Measurements from ENCODE around the gene C10orf62.
A peak's percentile ranks its signal among the peaks of the same experiment; 100 is the strongest.
"Not testable (repeated sequence)": the region's sequence is repeated elsewhere in the genome, so short reads cannot be mapped to it uniquely, and the experiment has no call there.

Gene C10orf62

GRCh38 chr10:97589479-97589878 lies at the start of gene C10orf62:
Gene C10orf62, plus strand, starts transcription at chr10:97589721. Its CDS starts 177 bp downstream, at chr10:97589898.
- no peak for DNase-seq (ENCODE audit: low read depth in 2 of 2)

- DNase-seq (ENCODE audit: low read depth in 2 of 2) = no peak
These were observed 48.6 kb upstream of the C10orf62 start for GRCh38 chr10:97540669-97541500.

DNA sequence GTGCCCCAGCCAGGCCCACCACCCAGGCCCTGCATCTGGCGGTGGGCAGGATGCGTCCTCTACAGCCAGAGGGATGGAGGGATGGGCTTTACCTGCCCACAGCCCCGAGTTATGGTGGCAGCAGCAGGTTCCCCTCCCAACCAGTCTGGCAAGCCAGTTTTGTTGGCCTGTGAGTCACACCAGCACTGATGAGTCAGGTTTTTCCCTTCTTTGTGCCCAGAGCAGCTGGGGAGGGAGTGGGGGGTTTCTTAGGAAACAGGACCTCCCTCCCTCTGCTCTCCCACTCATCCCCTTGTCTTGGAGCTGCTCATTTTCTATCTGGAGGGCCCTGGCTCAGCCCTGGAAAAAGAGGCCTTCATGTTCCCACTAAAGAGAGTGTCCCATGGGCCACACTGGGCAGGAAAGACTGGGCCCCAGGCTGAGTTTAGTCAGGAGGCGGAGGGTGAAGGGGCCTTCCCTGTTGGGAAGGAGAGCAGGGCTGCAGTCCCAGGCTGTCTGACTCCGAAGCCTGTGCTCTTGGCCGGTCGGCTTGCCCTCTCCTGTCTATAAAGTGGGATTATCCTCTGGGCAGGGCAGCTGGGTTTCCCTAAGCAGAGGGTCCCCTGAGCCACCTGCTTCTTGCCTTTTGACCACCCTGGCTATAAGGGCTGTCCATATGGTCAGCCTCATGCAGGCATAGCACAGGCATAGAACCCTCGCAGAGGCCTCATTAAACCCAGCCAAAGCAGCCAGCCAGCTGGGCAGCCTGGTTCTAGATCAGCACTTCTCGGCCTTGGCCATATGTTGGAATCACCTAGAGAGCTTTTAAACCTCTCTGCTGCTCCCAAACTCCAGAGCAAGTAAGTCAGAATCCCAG lies 47.1 kb upstream of the C10orf62 start:
- no peak for DNase-seq (ENCODE audit: low read depth in 2 of 2)

GRCh38 chr10:97543025-97543546 lies 46.4 kb upstream of the C10orf62 start:
- DNase-seq (ENCODE audit: low read depth in 2 of 2) = no peak

GRCh38 chr10:97546456-97547270 lies 42.9 kb upstream of the C10orf62 start:
- no peak for DNase-seq (ENCODE audit: low read depth in 2 of 2)

GRCh38 chr10:97547271-97547600 lies 42.3 kb upstream of the C10orf62 start:
- no peak for DNase-seq (ENCODE audit: low read depth in 2 of 2)

- DNase-seq (ENCODE audit: low read depth in 2 of 2) = no peak
These were observed 41.6 kb upstream of the C10orf62 start for GRCh38 chr10:97547962-97548361.

GRCh38 chr10:97548828-97549455 lies 40.6 kb upstream of the C10orf62 start:
- DNase-seq (ENCODE audit: low read depth in 2 of 2) = no peak

DNA sequence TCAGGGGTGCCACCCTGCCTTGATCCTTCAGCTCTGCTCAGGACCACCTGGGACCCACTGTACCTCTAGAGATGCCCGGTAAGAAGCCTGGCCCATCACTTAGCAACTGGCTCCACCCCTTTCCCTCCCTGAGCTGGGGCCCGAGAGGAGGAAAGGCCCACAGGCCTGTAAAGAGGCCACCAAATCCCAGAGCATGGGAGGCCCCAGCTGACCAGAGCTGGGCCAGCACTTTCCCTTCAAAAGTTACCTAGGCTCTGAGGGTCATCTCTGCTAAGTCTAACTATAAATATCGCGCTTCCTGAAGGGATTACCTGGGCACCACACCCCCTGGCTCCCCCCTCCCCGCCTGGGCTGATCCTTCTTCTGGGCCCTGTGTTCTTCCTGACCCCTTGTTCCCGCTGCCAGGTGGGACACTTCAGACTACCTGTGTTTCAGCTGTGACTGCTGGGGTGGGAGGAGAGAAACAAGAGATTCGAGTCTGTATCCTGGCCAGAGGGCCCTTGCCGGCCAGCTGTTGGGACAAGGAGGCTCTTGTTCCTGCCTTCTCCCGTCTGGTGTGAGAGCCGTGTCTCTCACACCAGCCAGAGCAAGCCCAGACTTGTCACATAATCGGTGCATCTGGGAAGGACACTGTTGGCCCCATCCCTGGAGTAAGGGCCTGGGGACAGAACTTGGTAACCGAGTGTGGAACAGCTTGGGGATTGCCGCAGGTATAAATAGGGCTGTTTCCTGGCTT lies 39.8 kb upstream of the C10orf62 start:
- no peak for DNase-seq (ENCODE audit: low read depth in 2 of 2)

DNA sequence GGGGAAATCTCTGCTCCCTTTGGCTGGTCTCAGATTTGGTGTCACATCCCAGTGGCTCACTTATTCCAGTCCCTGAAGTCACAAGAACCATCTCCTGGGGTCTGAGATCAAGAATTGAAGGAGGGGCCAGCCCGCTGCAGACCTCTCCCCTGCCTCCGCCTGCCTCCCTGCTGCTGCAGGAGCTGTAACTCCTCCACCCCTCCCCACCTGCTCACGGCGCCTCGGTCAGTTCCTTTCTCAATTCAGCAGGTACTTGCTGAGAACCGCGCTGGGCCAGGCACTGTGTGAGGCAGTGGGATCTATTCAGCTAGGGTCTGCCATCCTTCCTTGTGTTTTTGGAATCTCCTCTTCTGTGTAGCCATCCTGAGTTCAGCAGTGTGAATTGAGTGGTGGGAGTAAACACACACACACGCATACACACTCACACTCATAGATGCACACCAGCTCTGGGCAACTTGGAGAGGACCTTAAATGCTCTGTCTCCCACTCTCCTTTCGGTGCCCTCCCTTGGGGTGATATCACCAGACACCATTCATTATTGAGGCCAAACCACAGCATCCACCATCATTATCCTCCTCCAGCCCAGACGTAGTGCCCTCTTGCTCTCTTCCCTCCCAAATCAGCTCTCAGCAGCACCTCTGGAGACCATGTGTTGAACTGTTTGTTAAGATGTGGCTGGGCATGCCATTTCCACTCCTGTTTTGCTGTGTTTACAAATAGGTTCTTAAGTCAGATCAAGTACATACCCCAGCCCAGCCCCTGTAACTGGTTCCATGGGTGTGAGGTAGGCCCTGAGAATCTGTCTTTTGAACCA lies 39.0 kb upstream of the C10orf62 start:
- no peak for DNase-seq (ENCODE audit: low read depth in 2 of 2)

DNA sequence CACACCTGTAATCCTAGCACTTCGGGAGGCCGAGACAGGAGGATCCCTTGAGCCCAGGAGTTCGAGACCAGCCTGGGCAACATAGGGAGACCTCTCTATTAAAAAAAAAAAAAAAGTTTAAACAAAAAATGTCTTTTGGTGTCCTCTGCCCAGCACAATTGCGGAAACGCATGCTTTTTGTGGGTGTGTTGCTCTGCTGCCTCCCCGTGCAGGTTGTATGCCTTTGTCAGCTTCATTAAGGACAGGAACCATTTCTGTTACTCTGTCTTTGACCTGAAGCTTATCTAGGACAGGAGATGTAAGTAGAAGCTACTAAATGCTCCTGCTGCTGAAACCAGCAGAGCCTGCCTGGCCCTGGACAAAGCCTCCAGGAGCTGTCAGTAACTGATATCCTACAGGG lies 38.2 kb upstream of the C10orf62 start:
- no peak for DNase-seq (ENCODE audit: low read depth in 2 of 2)

- DNase-seq (ENCODE audit: low read depth in 2 of 2) = peak in 1 of 2 donors; percentile 11
These were observed 35.9 kb upstream of the C10orf62 start for GRCh38 chr10:97553575-97554031.

- not testable (repeated sequence) for DNase-seq (ENCODE audit: low read depth in 2 of 2)
These were observed 35.2 kb upstream of the C10orf62 start for GRCh38 chr10:97554336-97554735.

GRCh38 chr10:97555541-97555940 lies 34.0 kb upstream of the C10orf62 start:
- not testable (repeated sequence) for DNase-seq (ENCODE audit: low read depth in 2 of 2)

- not testable (repeated sequence) for DNase-seq (ENCODE audit: low read depth in 2 of 2)
These were observed 28.7 kb upstream of the C10orf62 start for GRCh38 chr10:97560731-97561381.

GRCh38 chr10:97561386-97562077 lies 28.0 kb upstream of the C10orf62 start:
- DNase-seq (ENCODE audit: low read depth in 2 of 2) = not testable (repeated sequence)

- not testable (repeated sequence) for DNase-seq (ENCODE audit: low read depth in 2 of 2)
These were observed 27.2 kb upstream of the C10orf62 start for GRCh38 chr10:97562329-97562728.

DNA sequence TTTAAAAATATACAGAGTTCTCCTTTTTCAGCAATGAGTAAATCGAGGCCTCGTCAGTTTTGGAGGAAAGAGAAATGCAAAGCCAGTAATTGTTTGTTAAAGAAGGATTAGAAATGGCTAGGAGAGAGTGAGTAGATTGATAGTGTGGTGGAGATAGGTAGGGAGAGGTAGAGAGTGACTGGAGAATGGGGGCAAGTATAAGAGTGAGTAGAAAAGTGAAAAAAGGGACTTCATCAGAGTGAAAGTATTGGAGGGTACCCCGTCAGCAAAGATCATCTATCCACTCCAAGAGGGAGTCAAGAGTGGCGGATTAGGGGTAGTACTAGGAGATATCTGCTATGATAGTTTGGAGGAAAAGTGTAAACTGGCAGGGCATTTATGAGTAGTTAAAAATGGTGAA lies 26.2 kb upstream of the C10orf62 start:
- DNase-seq (ENCODE audit: low read depth in 2 of 2) = no peak

All from stimulated activated CD4-positive, alpha-beta T cell treated with anti-CD3 and anti-CD28 coated beads, Interleukin-1b, Interleukin-23, amount 100 ng/mL, for 1 hour (primary cell).